Fibroblast of villous mesenchyme (primary cell): ENCODE measurements around the gene ADARB2. TPM values are rescaled to one million over a fixed set of nuclear protein-coding genes. Genes with fewer than 3 reads are reported as not detected.

Experiments
- DNase-seq: peaks from one replicate; pipeline ENCODE4 v3.0.0-alpha.2; 2010; ENCODE audit warnings: low read depth
- H3K4me3 ChIP-seq: 2 replicates; pipeline ENCODE4 v1.5.1; 2011; ENCODE audit warnings: low read depth, mild to moderate bottlenecking, low read length
- CTCF ChIP-seq: IDR thresholded peaks from 2 replicates; pipeline ENCODE4 v1.5.1; 2012; ENCODE audit warnings: low read depth, mild to moderate bottlenecking, low read length; ENCODE audit not compliant: insufficient read depth
- total RNA-seq: library from RNA; depleted of rRNA; stranded (reverse); fragments of >200 nt; gene quantifications from 2 replicates; pipeline ENCODE4 v1.2.3, GENCODE V29; 2012

ADARB2 gene
- total RNA-seq, 1 donor, result not detected

GRCh38 chr10:1214882-1215540 is 522.3 kb downstream of the ADARB2 start:
- DNase-seq, result no peak

GRCh38 chr10:1214071-1214675 is 523.2 kb downstream of the ADARB2 start:
- H3K4me3 ChIP-seq, result no peak overlapping the region
- no peak for DNase-seq
- no peak for TF ChIP-seq CTCF

More at GRCh38 chr10:1214882-1215540, 522.3 kb downstream of the ADARB2 start:
- no peak overlapping the region for H3K4me3 ChIP-seq
- TF ChIP-seq CTCF, result no peak

- DNase-seq, result no peak
- no peak overlapping the region for H3K4me3 ChIP-seq
- no peak for TF ChIP-seq CTCF
Observed at GRCh38 chr10:1213252-1214070, 523.9 kb downstream of the ADARB2 start.

GRCh38 chr10:1212571-1213141 is 524.7 kb downstream of the ADARB2 start:
- no peak overlapping the region for H3K4me3 ChIP-seq
- no peak for TF ChIP-seq CTCF
- no peak for DNase-seq

GRCh38 chr10:1211844-1212570 is 525.3 kb downstream of the ADARB2 start:
- DNase-seq, result no peak
- no peak for TF ChIP-seq CTCF

GRCh38 chr10:1210667-1211066 is 526.7 kb downstream of the ADARB2 start:
- TF ChIP-seq CTCF, result no peak
- no peak for DNase-seq
- no peak overlapping the region for H3K4me3 ChIP-seq

More at GRCh38 chr10:1211844-1212570, 525.3 kb downstream of the ADARB2 start:
- no peak overlapping the region for H3K4me3 ChIP-seq
